Measurements from ENCODE around the gene CCPG1. TPM values are rescaled to one million over a fixed set of nuclear protein-coding genes. Genes with fewer than 3 reads are reported as not detected.

Gene CCPG1
- total and polyA plus RNA-seq, 10 of the 15 experiments (the other 5 are each of a cell fraction or from before 2014, with no cell fraction given): 5.1 to 15.8 (median 10.0) TPM

GRCh38 chr15:55372701-55373440 is 35.3 kb downstream of the CCPG1 start:
- Histone ChIP-seq H3K36me3 (ENCODE audit: control insufficient read depth in 2 of 2, insufficient read depth in 2 of 2, low read length in 1 of 2) (peaks cover 0 to 5% of the 10 kb centered on the region in 2 experiments; a peak in 2 of 4 replicates), H3K4me1 (ENCODE audit: control insufficient read depth, insufficient read depth, low read length) (peaks cover 7% of the 10 kb centered on the region), H3K27ac (ENCODE audit: control insufficient read depth, insufficient read depth) (peak overlapping the region; percentile 50), H4K20me1 (ENCODE audit: control insufficient read depth, insufficient read depth) (no peaks in the 10 kb centered on the region), H3K9me3 (replicated peaks; ENCODE audit: control insufficient read depth, insufficient read depth, low read length) (no peaks in the 10 kb centered on the region), H3K79me2 (ENCODE audit: control insufficient read depth, insufficient read depth, low read length) (no peaks in the 10 kb centered on the region), H3K9ac (ENCODE audit: control insufficient read depth, insufficient read depth, low read length) (no peak overlapping the region), H3K27me3 (replicated peaks in 1 of 2; ENCODE audit: control insufficient read depth in 2 of 2, insufficient read depth in 2 of 2, low read length in 1 of 2) (no peaks in the 10 kb centered on the region), H3K4me2 (ENCODE audit: control insufficient read depth, insufficient read depth) (peak overlapping the region; percentile 63), H3K4me3 (peak overlapping the region; percentile 10; the same call in 1 of the 2 replicates), H2AFZ (ENCODE audit: control insufficient read depth, low read depth, low read length) (peak overlapping the region; percentile 69)
- ChIA-PET RAD21 (ENCODE audit: unreplicated experiment) (interaction anchor here (1.0 to 1.2 kb wide), 2 partner anchors 62 to 67 kb away, joined by 3 read pairs; no protein-coding TSS in a partner anchor), POLR2A (interaction anchor here (1.0 kb wide), 1 partner anchor 26 kb away, joined by 3 read pairs; no protein-coding TSS in a partner anchor), SMC1A (ENCODE audit: uncharacterized antibody, unreplicated experiment) (interaction anchor here (0.9 to 4.1 kb wide), 8 partner anchors 10 to 67 kb away, joined by 3 to 20 read pairs (median 5); partner anchors contain the start of genes CCPG1 and PIERCE2), CTCF (interaction anchor here (1.2 to 3.6 kb wide), 5 partner anchors 34 to 154 kb away, joined by 3 to 19 read pairs (median 7); partner anchors contain the start of genes CCPG1 and PIERCE2)
- in situ Hi-C loops (cut with MboI) (no loop called here), intact Hi-C loops (cut with micrococcal nuclease; ENCODE audit: unreplicated experiment) (no loop called here)
- DNase-seq (ENCODE audit: low read depth, low spot score): peak; percentile 24
- peak; percentile 80 for ATAC-seq
- WGBS (ENCODE audit: insufficient coverage, insufficient replicate concordance, low lambda C conversion rate, missing lambda C conversion rate): 8% methylated on average over 3 of the region's 3 CpGs
- BruUV-seq (replicated peaks): no TSS peak
- no peak for FAIRE-seq
- TF ChIP-seq FOXM1 (IDR thresholded peaks at IDR 0.05; ENCODE audit: low read depth, low read length) (no peak), NFIC (IDR thresholded peaks at IDR 0.05; ENCODE audit: low read depth, low read length) (peak; percentile 20; the same call in 1 of the 2 replicates), ZBED1 (IDR thresholded peaks at IDR 0.05; ENCODE audit: borderline replicate concordance) (no peak), CBX5 (IDR thresholded peaks at IDR 0.05; ENCODE audit: low read depth) (no peak), KDM1A (IDR thresholded peaks at IDR 0.05; ENCODE audit: borderline replicate concordance) (no peak), GATAD2B (conservative IDR thresholded peaks at IDR 0.05; ENCODE audit: low read depth) (no peak), HDAC6 (IDR thresholded peaks at IDR 0.05; ENCODE audit: unreplicated experiment) (no peak), CEBPB (IDR thresholded peaks at IDR 0.05; ENCODE audit: borderline replicate concordance in 1 of 2, low read depth in 2 of 2, low read length in 2 of 2) (no peak), ELK1 (IDR thresholded peaks at IDR 0.05; ENCODE audit: low read depth, low read length) (no peak), RELB (IDR thresholded peaks at IDR 0.05; ENCODE audit: low read depth) (peak; percentile 29; the same call in 1 of the 2 replicates), SMAD5 (IDR thresholded peaks at IDR 0.05; ENCODE audit: low read depth) (no peak), IKZF1 (conservative IDR thresholded peaks at IDR 0.05) (no peak), KAT2A (conservative IDR thresholded peaks at IDR 0.05; ENCODE audit: control insufficient read depth, low read depth, low read length) (no peak), MYC (IDR thresholded peaks at IDR 0.05; ENCODE audit: insufficient read depth, insufficient read length, insufficient replicate concordance, low read length, severe bottlenecking) (no peak), MEF2A (IDR thresholded peaks at IDR 0.05; ENCODE audit: insufficient read depth, low read depth, low read length) (0 out of 2 replicates have a peak, but pooled peaks have one; percentile 36), BMI1 (IDR thresholded peaks at IDR 0.05; ENCODE audit: borderline replicate concordance) (no peak), RBBP5 (conservative IDR thresholded peaks at IDR 0.05) (no peak), SMC3 (IDR thresholded peaks at IDR 0.05; ENCODE audit: borderline replicate concordance, low read length) (no peak), SREBF1 (IDR thresholded peaks at IDR 0.05; ENCODE audit: low read length) (no peak), YBX1 (IDR thresholded peaks at IDR 0.05) (no peak), ZNF217 (IDR thresholded peaks at IDR 0.05) (no peak), ATF7 (IDR thresholded peaks at IDR 0.05; ENCODE audit: low read depth) (no peak)

Measured in GM12878 (cell line).